K562 (cell line): ENCODE measurements around the gene ZC3H10. TPM values are rescaled to one million over a fixed set of nuclear protein-coding genes. Genes with fewer than 3 reads are reported as not detected.

Experiments used
- ATAC-seq: fragments of 200-7000 bp; cut with Tn5 transposase; 3 replicates; pipeline ENCODE4 v1.9.1; 2020; ENCODE audit warnings: moderate library complexity
- Bru-seq: library from RNA; stranded (reverse); fragments of 400-500 nt; gene quantifications from one replicate; lab custom pipeline; 2021; lab: Mats Ljungman, UMichigan
- BruChase-seq, 2 experiments: library from RNA; stranded (reverse); fragments of 400-500 nt; gene quantifications; one replicate each; lab custom pipeline; 2021; lab: Mats Ljungman, UMichigan
- BruUV-seq: library from RNA; stranded (reverse); fragments of 400-500 nt; replicated peaks from 2 replicates; lab custom pipeline; 2021; lab: Mats Ljungman, UMichigan
- CTCF ChIA-PET: fragments of 300-600 bp; formaldehyde crosslinking; extraction: SDS; loops from one replicate; lab custom pipeline; 2021; ENCODE audit warnings: low intra/inter-chr PET ratio; lab: Yijun Ruan, JAX
- POLR2A ChIA-PET: fragments of 300-600, 350-650 bp; sonication (Branson Sonifier 250); formaldehyde crosslinking; extraction: SDS; loops from one replicate; lab custom pipeline; 2021; ENCODE audit warnings: antibody characterized with exemption, inconsistent platforms; lab: Yijun Ruan, JAX
- DNase-seq, 4 experiments: peaks; one replicate each; pipeline versions ENCODE4 v3.0.0 to v3.0.0-alpha.2; 2011 to 2018; ENCODE audit warnings: low spot score in 3 of 4, mixed read lengths in 3 of 4; ENCODE audit errors: extremely low read depth in 1 of 4
- FAIRE-seq: peaks from 2 replicates; lab custom pipeline; 2011; peaks lifted over from hg19 to GRCh38; lab: Jason Lieb, UNC
- H2AFZ ChIP-seq: 2 replicates; pipeline ENCODE4 v1.6.0; 2011; ENCODE audit warnings: low read depth, low read length, control low read depth, inconsistent platforms
- H3K27ac ChIP-seq: fragments of 200-600 bp; 3 replicates; pipeline ENCODE4 v1.8.0; 2011; ENCODE audit warnings: low read depth, mild to moderate bottlenecking, control low read depth, inconsistent platforms, low read length, moderate library complexity, mixed read lengths; ENCODE audit errors: extremely low read depth
- H3K27me3 ChIP-seq, 2 experiments: fragments of 300-600 bp in 1 of 2; 2 replicates in 1 of 2; 3 replicates in 1 of 2; pipeline versions ENCODE4 v1.6.0 to v1.8.0; 2011; ENCODE audit warnings: inconsistent platforms in 2 of 2, low read length in 2 of 2, mild to moderate bottlenecking in 1 of 2, mixed read lengths in 1 of 2, moderate library complexity in 1 of 2; ENCODE audit not compliant: control insufficient read depth in 2 of 2, insufficient read depth in 2 of 2
- H3K36me3 ChIP-seq: fragments of 300-600 bp; 3 replicates; pipeline ENCODE4 v1.8.0; 2011; ENCODE audit warnings: mild to moderate bottlenecking, low read length, inconsistent platforms; ENCODE audit not compliant: control insufficient read depth, insufficient read depth
- H3K4me1 ChIP-seq, 2 experiments: fragments of 200-600 bp in 1 of 2; replicated peaks in 1 of 2; 2 replicates in 1 of 2; 3 replicates in 1 of 2; pipeline versions ENCODE4 v1.5.1 to v1.8.0; 2011; ENCODE audit warnings: inconsistent platforms in 2 of 2, low read length in 2 of 2, mild to moderate bottlenecking in 1 of 2, mixed read lengths in 1 of 2, moderate library complexity in 1 of 2; ENCODE audit not compliant: control insufficient read depth in 2 of 2, insufficient read depth in 2 of 2
- H3K4me2 ChIP-seq: 2 replicates; pipeline ENCODE4 v1.6.1; 2011; ENCODE audit warnings: low read length, control low read depth, inconsistent platforms, mixed read lengths; ENCODE audit not compliant: insufficient read depth
- H3K4me3 ChIP-seq: fragments of 200-600 bp; sonication (generic), shearing (Covaris generic); 2 replicates; pipeline ENCODE4 v1.5.1; 2016; ENCODE audit warnings: control low read depth, inconsistent platforms
- H3K79me2 ChIP-seq: fragments of 200-600 bp; 3 replicates; pipeline ENCODE4 v1.8.0; 2011; ENCODE audit warnings: low read length, inconsistent platforms; ENCODE audit not compliant: control insufficient read depth, insufficient read depth
- H3K9ac ChIP-seq, 2 experiments: 2 replicates each; pipeline versions ENCODE4 v1.6.0 to v1.6.1; 2011; ENCODE audit warnings: low read depth in 2 of 2, low read length in 2 of 2, control low read depth in 1 of 2, inconsistent platforms in 1 of 2, mild to moderate bottlenecking in 1 of 2, mixed read lengths in 1 of 2; ENCODE audit not compliant: insufficient read depth in 1 of 2
- H3K9me1 ChIP-seq: one replicate; pipeline ENCODE4 v1.6.0; 2011; ENCODE audit warnings: inconsistent platforms, mild to moderate bottlenecking, low read length, moderate library complexity; ENCODE audit not compliant: control insufficient read depth, insufficient read depth
- H3K9me3 ChIP-seq: replicated peaks from 2 replicates; pipeline ENCODE4 v1.5.1; 2011; ENCODE audit warnings: low read depth, low read length, inconsistent platforms; ENCODE audit not compliant: control insufficient read depth, insufficient read depth
- H4K20me1 ChIP-seq: replicated peaks from 2 replicates; pipeline ENCODE4 v1.6.1; 2011; ENCODE audit warnings: low read length, inconsistent platforms, mixed read lengths; ENCODE audit not compliant: control insufficient read depth, insufficient read depth
- ETV5 ChIP-seq: sonication (generic); formaldehyde crosslinking; IDR thresholded peaks from 2 replicates; pipeline ENCODE4 v1.4.0; 2020; ENCODE audit warnings: low read depth, mild to moderate bottlenecking, missing genetic modification reagents
- HBP1 ChIP-seq: fragments of 450-650 bp; formaldehyde crosslinking; IDR thresholded peaks from 2 replicates; pipeline ENCODE4 v1.4.0; 2022; ENCODE audit warnings: missing genetic modification characterization
- MTA2 ChIP-seq: fragments of 450-650 bp; IDR thresholded peaks from 2 replicates; pipeline ENCODE4 v1.6.1; 2016; ENCODE audit warnings: low read depth
- PYGO2 ChIP-seq: fragments of 450-650 bp; IDR thresholded peaks from 2 replicates; pipeline ENCODE4 v1.6.1; 2016; ENCODE audit warnings: mild to moderate bottlenecking, missing genetic modification characterization, moderate library complexity, missing compliant biosample characterization
- ZNF696 ChIP-seq: fragments of 250-450 bp; sonication (Bioruptor Pico); conservative IDR thresholded peaks from 2 replicates; pipeline ENCODE4 v1.4.0; 2020; ENCODE audit warnings: mild to moderate bottlenecking, moderate library complexity
- WGBS: fragments of 100-300 bp; shearing (Covaris generic); methylation state at CpG from one replicate; pipeline ENCODE4 v1.1.6; 2016; ENCODE audit warnings: low coverage, mixed read lengths; ENCODE audit not compliant: insufficient coverage; ENCODE audit errors: missing lambda C conversion rate; 5-methylcytosine and 5-hydroxymethylcytosine counted together
- in situ Hi-C: fragments of 300-500 bp; cut with MboI; formaldehyde crosslinking; loops from 4 replicates; pipeline ENCODE4 v1.15.0; 2018; ENCODE audit warnings: inconsistent platforms, mixed read lengths
- intact Hi-C: fragments of 100-400 bp; cut with micrococcal nuclease; formaldehyde crosslinking; loops from 2 replicates; pipeline ENCODE4 v1.14.2; 2022
- long read RNA-seq, 3 experiments: library from polyadenylated mRNA in 2 of 3; library from RNA in 1 of 3; unstranded in 2 of 3; stranded (forward) in 1 of 3; transcript quantifications; one replicate each; pipeline ENCODE4 v2.0.0, GENCODE V29; 2019 to 2022
- polyA minus RNA-seq, 3 experiments: library from RNA; depleted of rRNA, polyadenylated mRNA; stranded (reverse); fragments of >200 nt; gene quantifications; 2 replicates each; pipeline ENCODE4 v1.2.3, GENCODE V29; 2011
- polyA plus RNA-seq, 8 experiments: library from polyadenylated mRNA; depleted of rRNA in 4 of 8; stranded (reverse) in 5 of 8; unstranded in 3 of 8; fragments of >200 nt; fragmentation: Nextera tagmentation in 2 of 8; fragmentation: Illumina TruSeq in 1 of 8; extraction: Ambion mirVana in 2 of 8; extraction: Trizol in 1 of 8; gene quantifications; 2 replicates each; pipeline versions ENCODE4 v1.2.1 to v1.2.3, GENCODE V29; 2011 to 2014; ENCODE audit warnings: inconsistent platforms in 1 of 8, missing spikeins in 1 of 8
- total RNA-seq, 7 experiments: library from RNA; depleted of rRNA in 6 of 7; stranded (reverse); fragments of >200 nt in 6 of 7; fragmentation: Illumina TruSeq in 2 of 7; extraction: Trizol in 2 of 7; gene quantifications; 2 replicates each; pipeline versions ENCODE4 v1.2.1 to v1.2.3, GENCODE V29; 2011 to 2021; ENCODE audit warnings: low replicate concordance in 1 of 7
- TF ChIP-seq, protein P1 (sequence below): fragments of 450-650 bp; IDR thresholded peaks from 2 replicates; pipeline ENCODE4 v1.7.1; 2018; ENCODE audit warnings: mild to moderate bottlenecking, low read depth; ENCODE audit not compliant: partially characterized antibody
- TF ChIP-seq, protein P2 (sequence below): fragments of 450-650 bp; IDR thresholded peaks from 2 replicates; pipeline ENCODE4 v1.6.1; 2017; ENCODE audit warnings: antibody characterized with exemption

ZC3H10 gene
- total RNA-seq (2011; cell fraction: chromatin; rRNA removed; ENCODE audit: low replicate concordance), result 9.2 and 15.6 TPM in 2 replicates
- total RNA-seq (2011; cell fraction: nucleolus; rRNA removed), result 12.5 and 14.0 TPM in 2 replicates
- 16.0 and 23.7 TPM in 2 replicates for total RNA-seq (2011; cell fraction: nucleoplasm; rRNA removed)
- total RNA-seq (2014; rRNA removed) (2.2 and 2.3 TPM in 2 replicates), total RNA-seq (2014; rRNA removed; fragmentation: Illumina TruSeq; extraction: Trizol) (2.4 and 2.7 TPM in 2 replicates), total RNA-seq (2015; rRNA removed; fragmentation: Illumina TruSeq; extraction: Trizol) (3.0 and 3.8 TPM in 2 replicates), total RNA-seq (2021) (3.3 and 4.1 TPM in 2 replicates), polyA plus RNA-seq (2011; rRNA removed) (1.0 and 1.1 TPM in 2 replicates), polyA plus RNA-seq (2014; fragmentation: Illumina TruSeq; extraction: Trizol) (1.6 and 1.9 TPM in 2 replicates), polyA plus RNA-seq (2014; fragmentation: Nextera tagmentation; extraction: Ambion mirVana) (under 1 TPM; 0.31 to 0.46 TPM), polyA plus RNA-seq (2014; rRNA removed) (1.4 and 1.7 TPM in 2 replicates), polyA minus RNA-seq (2011; rRNA and poly(A)+ RNA removed) (5.3 and 6.2 TPM in 2 replicates), Bru-seq, nascent RNA (percentile 64 among the genes with signal in this experiment), BruChase-seq, experiment 1, labeled RNA remaining after a 2-hour chase (percentile 55 among the genes with signal in this experiment), BruChase-seq, experiment 2, labeled RNA remaining after a 6-hour chase (percentile 61 among the genes with signal in this experiment)
- 1.1 and 1.5 TPM in 2 replicates for polyA plus RNA-seq (2011; cell fraction: cytosol; rRNA removed)
- polyA plus RNA-seq (2011; cell fraction: nucleus; rRNA removed), result 3.3 and 4.3 TPM in 2 replicates
- 1.9 and 2.8 TPM in 2 replicates for polyA plus RNA-seq (2012)
- 0.95 and 1.5 TPM in 2 replicates for polyA minus RNA-seq (2011; cell fraction: cytosol; rRNA and poly(A)+ RNA removed)
- polyA minus RNA-seq (2011; cell fraction: nucleus; rRNA and poly(A)+ RNA removed), result 9.2 and 17.8 TPM in 2 replicates
- long read RNA-seq, experiment 1, full-length matches to known transcripts, result 1 of 1 reads
- long read RNA-seq, experiment 1, partial matches to known transcripts, result 0 of 1 reads
- long read RNA-seq, experiment 1, other reads (novel, unspliced or antisense), result 0 of 1 reads
- long read RNA-seq, experiment 2, full-length matches to known transcripts, result 1 of 1 reads
- long read RNA-seq, experiment 2, partial matches to known transcripts, result 0 of 1 reads
- long read RNA-seq, experiment 2, other reads (novel, unspliced or antisense), result 0 of 1 reads
- long read RNA-seq, experiment 3, full-length matches to known transcripts, result 1 of 1 reads
- long read RNA-seq, experiment 3, partial matches to known transcripts, result 0 of 1 reads
- long read RNA-seq, experiment 3, other reads (novel, unspliced or antisense), result 0 of 1 reads

DNA sequence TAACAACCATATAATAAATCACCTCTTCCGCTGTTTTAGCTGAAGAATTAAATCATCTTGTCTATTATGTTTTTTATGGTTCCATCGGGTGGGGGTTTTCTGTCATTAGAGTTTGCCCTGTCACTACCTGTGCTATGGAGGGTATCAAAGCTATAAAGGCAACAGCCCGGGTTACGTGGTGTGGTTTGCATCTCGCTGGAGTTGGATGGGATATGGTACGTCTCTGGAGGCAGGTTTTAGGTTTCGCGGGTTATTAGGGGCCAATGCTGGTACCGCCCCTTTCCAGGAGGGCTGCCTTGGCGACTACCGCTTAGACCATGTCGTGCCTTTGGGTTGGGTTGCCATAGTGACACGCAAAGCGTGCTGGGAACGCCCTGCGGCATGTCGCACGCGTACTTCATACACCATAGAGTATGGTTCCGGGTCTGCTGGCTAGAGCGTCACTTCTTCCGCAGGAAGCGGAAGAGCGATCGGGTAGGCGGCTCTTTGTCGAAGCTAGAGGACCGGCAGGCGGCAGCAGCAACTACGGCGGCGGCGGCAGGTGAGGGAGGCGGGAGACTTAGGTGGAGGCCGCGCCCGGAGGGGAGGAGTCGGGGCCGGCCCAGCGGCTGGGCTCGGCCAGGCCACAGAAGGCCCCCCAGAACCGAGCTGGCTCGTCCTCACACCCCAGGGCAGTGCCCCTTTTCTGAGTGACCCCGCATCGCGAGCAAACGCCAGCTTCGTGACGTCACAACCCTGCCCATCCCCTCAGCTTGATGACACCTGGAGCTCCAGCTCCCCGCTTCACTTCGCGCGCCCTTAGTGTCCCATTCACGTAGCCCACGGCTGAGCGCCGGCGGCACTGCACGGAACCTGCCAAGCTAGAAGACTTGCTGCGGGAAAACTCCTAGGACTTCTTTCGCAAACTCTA is at the start of gene ZC3H10:
ZC3H10 (plus strand) TSS at position 489 of the 910 bp plus-strand sequence. CDS start 2,297 bp downstream, outside the sequence.
- peak within 1 kb of the TSS; percentile 97 for H3K27ac ChIP-seq
- ATAC-seq (peak; percentile 88), FAIRE-seq (peak; percentile 99), DNase-seq (peak; percentile 87 to 100 (median 90))
- POLR2A ChIA-PET, result interaction anchor here (0.6 to 5.3 kb wide), 37 partner anchors 10 to 1833 kb away, joined by 3 to 125 read pairs (median 4); partner anchors contain the start of genes COQ10A, ESYT1, ITGA7 and MYL6
- no peaks in the 10 kb centered on the region for H3K27me3 ChIP-seq
- in situ Hi-C loops, result no loop called here
- peaks cover 16 to 17% of the 10 kb centered on the region in 2 experiments for H3K4me1 ChIP-seq
- no TSS peak for BruUV-seq
- H3K4me3 ChIP-seq, result peak within 1 kb of the TSS; percentile 59
- CTCF ChIA-PET, result interaction anchor here (0.6 to 3.8 kb wide), 7 partner anchors 70 to 188 kb away, joined by 3 to 36 read pairs (median 6); partner anchors contain the start of genes ANKRD52, NABP2 and SMARCC2
- H3K9me3 ChIP-seq, result peaks cover 6% of the 10 kb centered on the region
- H4K20me1 ChIP-seq, result no peaks in the 10 kb centered on the region
- H3K79me2 ChIP-seq, result peaks cover 28% of the 10 kb centered on the region
- WGBS, result under 1% methylated on average over 59 of the region's 61 CpGs
- H3K9ac ChIP-seq, result peak within 1 kb of the TSS; percentile 93 to 97
- peaks cover 40% of the 10 kb centered on the region for H3K36me3 ChIP-seq
- no peaks in the 10 kb centered on the region for H3K9me1 ChIP-seq
- intact Hi-C loops, result loop anchor here (1.0 to 5.0 kb wide), 5 partner anchors 33 to 519 kb away; partner anchors contain the start of genes ANKRD52, CS and MYL6
- peak within 1 kb of the TSS; percentile 95 for H3K4me2 ChIP-seq
- peak within 1 kb of the TSS; percentile 82 for H2AFZ ChIP-seq
- TF ChIP-seq ETV5 (peak; percentile 96), PYGO2 (no peak), MTA2 (no peak), HBP1 (CRISPR knock-in tag) (peak; percentile 98), ZNF696 (CRISPR knock-in tag) (peak; percentile 54; the same call in 1 of the 2 replicates)
- TF ChIP-seq, protein P1, sequence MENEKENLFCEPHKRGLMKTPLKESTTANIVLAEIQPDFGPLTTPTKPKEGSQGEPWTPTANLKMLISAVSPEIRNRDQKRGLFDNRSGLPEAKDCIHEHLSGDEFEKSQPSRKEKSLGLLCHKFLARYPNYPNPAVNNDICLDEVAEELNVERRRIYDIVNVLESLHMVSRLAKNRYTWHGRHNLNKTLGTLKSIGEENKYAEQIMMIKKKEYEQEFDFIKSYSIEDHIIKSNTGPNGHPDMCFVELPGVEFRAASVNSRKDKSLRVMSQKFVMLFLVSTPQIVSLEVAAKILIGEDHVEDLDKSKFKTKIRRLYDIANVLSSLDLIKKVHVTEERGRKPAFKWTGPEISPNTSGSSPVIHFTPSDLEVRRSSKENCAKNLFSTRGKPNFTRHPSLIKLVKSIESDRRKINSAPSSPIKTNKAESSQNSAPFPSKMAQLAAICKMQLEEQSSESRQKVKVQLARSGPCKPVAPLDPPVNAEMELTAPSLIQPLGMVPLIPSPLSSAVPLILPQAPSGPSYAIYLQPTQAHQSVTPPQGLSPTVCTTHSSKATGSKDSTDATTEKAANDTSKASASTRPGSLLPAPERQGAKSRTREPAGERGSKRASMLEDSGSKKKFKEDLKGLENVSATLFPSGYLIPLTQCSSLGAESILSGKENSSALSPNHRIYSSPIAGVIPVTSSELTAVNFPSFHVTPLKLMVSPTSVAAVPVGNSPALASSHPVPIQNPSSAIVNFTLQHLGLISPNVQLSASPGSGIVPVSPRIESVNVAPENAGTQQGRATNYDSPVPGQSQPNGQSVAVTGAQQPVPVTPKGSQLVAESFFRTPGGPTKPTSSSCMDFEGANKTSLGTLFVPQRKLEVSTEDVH, result peak; percentile 98
- TF ChIP-seq, protein P2, sequence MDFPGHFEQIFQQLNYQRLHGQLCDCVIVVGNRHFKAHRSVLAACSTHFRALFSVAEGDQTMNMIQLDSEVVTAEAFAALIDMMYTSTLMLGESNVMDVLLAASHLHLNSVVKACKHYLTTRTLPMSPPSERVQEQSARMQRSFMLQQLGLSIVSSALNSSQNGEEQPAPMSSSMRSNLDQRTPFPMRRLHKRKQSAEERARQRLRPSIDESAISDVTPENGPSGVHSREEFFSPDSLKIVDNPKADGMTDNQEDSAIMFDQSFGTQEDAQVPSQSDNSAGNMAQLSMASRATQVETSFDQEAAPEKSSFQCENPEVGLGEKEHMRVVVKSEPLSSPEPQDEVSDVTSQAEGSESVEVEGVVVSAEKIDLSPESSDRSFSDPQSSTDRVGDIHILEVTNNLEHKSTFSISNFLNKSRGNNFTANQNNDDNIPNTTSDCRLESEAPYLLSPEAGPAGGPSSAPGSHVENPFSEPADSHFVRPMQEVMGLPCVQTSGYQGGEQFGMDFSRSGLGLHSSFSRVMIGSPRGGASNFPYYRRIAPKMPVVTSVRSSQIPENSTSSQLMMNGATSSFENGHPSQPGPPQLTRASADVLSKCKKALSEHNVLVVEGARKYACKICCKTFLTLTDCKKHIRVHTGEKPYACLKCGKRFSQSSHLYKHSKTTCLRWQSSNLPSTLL, result no peak
